HG03280 (cell line): ENCODE results near the gene FNDC3B.
"Not testable (repeated sequence)": the region's sequence is repeated elsewhere in the genome, so short reads cannot be mapped to it uniquely, and the experiment has no call there.

Experiments
- ATAC-seq: cut with Tn5 transposase; IDR thresholded peaks from one replicate; pipeline ENCODE4 v1.9.1; 2021; ENCODE audit warnings: mild to moderate bottlenecking, moderate library complexity; ENCODE audit not compliant: unreplicated experiment

The FNDC3B gene

DNA sequence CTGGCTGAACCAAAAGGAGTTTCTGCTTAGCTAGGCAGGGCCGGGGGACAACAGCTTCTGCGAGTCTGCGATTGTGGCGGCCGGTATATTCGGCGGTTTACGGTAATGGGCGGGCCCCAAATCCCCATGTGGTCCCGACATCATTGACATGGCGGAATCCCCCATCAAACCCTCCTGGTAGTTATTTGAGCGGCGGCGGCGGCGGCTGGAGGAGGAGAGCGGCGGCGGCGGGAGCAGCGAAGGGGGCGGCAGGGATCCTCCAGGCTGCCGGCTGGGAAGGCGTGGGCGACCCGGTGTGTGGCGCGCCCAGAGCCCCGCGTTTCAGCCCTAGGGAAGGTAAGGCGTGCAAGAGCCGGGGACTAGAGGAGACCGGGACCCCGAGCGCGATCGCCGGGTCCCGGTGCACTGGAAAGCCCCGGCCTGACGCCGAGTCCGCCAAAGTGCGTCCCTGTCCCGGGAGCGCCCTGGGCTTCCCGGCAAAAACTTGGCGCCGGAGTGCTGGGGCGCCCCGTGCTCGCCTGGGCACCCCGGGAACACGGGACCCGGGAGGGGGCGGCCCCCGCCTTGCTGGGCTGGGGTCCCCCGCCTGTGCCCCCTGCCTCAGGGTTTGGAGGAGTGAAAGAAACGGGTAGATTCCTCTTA lies at the start of gene FNDC3B:
TSS of gene FNDC3B (plus strand) at position 143 of the 642 bp plus-strand sequence. CDS start 72,902 bp downstream, outside the sequence.
- peak; percentile 58 for ATAC-seq

GRCh38 chr3:171990239-171990638 lies 49.1 kb upstream of the FNDC3B start:
- not testable (repeated sequence) for ATAC-seq

DNA sequence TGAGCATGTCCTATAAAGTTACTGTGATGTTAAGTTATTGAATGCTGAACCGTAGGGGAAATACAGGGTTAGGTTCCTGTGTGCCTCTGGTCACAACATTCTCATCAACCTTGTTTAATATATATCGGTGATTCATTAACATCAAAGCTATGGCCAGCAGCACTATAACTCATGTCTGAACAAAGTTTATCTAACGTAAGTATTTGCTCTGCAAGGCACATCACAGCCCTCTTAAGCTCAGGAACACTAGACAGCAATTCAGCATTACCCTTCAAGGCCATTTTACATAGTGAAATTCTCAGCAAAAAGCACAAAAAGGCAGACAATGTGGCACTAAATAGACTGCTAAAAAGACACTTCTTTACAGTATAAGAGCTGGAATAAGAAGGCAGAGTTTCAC lies 48.2 kb upstream of the FNDC3B start:
- no peak for ATAC-seq

DNA sequence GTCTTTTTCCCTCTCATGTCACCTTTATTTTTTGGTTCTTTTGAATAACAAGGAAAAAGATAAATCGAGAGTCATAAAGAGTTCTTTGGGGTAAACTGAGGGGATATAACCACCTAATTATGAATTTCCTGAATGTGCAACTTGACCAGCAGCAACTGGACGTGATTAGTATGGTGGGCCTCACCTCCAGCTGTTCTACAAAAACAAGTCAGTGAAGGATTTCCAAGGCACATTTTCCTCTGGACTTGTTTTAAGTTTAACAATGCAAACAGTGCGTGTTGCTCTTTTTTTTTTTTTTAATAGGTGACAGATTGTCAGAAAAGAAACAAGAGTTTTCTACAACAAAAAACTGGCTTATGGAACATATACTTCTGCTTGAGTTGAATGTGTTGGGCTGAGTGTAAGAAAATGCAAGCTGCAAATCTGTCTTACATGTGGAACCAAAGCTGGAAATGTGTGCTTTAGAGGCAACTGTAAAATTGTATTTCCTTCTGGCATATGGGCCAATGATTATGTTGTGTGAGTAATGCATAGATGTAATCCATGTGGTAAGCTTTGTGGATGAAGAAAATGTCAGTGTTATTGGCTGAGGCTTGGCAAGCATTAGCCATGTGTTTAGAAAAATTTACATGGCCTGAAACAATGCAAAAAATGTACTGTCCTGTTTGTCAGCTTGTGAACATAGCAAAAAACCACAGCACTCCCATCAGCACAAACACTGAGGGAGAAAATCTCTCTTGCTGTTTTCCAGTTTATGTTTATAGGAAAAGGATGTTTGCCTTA lies 44.5 kb upstream of the FNDC3B start:
- ATAC-seq: no peak

- no peak for ATAC-seq
Observed at GRCh38 chr3:171995486-171995885, 43.9 kb upstream of the FNDC3B start.

DNA sequence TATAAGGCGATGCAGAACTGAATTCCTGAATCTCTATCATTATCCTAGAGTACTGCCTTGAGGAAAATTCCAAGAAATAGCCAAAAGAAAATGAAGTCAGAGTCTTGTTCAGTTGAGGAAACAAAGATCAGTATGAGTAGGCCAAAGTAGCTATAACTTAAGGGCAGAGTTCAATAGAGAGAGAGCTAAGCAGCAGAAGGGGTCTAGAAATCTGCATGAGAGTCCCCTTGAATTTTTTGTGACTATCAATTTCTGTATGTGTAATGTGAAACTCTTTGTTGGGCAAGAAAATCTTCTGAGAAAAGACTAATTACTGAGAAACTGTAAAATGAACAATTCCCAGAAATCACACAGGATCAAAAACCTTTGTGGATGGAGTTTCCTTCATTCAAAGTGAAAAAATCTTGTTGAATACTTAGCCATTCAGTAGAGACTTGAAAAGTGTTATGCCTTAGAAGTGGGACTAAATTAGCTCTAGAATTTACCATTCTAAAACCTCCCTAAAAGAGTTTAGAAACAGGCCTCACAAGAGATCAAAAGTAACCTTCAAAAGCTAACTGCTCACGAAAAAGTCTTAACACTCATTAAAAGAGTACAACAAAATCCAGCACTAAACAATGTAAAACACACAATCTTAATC lies 43.1 kb upstream of the FNDC3B start:
- no peak for ATAC-seq

- ATAC-seq: not testable (repeated sequence)
Observed at GRCh38 chr3:171998731-171999130, 40.6 kb upstream of the FNDC3B start.

DNA sequence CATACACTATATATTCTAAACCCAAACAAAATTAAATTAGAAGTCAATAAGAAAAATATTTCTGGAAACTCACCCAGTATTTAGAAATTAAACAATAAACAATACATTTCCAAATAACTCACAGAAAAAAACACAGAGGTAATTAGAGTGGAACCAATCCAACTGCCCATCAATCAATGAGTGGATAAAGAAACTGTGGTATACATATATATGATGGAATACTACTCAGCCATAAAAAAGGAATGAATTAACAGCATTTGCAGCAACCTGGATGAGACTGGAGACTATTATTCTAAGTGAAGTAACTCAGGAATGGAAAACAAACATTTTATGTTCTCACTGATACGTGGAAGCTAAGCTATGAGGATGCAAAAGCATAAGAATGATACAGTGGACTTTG lies 37.8 kb upstream of the FNDC3B start:
- not testable (repeated sequence) for ATAC-seq

DNA sequence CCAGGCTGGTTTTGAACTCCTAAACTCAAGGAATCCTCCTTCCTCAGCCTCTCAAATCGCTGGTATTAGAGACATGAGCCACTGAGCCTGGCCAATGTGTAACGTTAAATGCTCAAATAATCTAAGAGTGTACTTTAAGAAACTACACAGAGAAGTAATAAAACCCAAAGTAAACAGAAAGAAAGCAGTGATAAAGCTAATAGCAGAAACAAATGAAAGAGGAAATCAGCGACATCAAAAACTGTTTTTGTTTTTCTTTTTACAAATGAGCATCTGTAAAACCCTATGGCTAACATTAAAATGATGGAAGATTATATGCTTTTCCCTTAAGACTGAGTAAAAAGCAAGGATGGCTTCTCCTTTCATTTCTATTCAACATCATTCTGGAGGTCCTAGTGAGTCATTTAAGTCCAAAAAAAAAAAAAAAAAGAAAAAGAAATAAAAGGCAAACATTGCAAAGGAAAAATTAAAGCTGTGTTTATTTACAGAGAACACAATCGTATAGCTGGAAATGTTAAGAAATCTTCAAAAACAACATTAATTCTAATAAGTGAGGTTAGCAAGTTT lies 36.8 kb upstream of the FNDC3B start:
- ATAC-seq: no peak

- no peak for ATAC-seq
Observed at GRCh38 chr3:172003146-172003545, 36.2 kb upstream of the FNDC3B start.

DNA sequence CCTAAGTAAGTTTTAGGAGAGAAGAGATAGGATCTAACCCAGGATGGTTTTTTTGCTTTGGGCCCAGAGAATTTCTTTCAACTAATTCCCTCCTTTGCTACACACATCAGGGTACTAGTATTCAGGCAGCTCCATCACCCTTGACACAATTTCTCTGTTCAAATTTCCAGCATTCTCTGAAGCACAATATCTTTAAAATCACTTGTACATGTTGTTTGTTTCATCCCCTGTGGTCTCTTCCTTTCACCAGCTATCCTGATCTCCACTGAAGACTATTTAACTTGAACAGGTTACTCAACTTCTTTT lies 32.4 kb upstream of the FNDC3B start:
- no peak for ATAC-seq

- ATAC-seq: no peak
Observed at GRCh38 chr3:172009803-172010202, 29.6 kb upstream of the FNDC3B start.

GRCh38 chr3:172012775-172013174 lies 26.6 kb upstream of the FNDC3B start:
- no peak for ATAC-seq

GRCh38 chr3:172014145-172014544 lies 25.2 kb upstream of the FNDC3B start:
- no peak for ATAC-seq

- no peak for ATAC-seq
Observed at GRCh38 chr3:172018364-172018763, 21.0 kb upstream of the FNDC3B start.

GRCh38 chr3:172020763-172021162 lies 18.6 kb upstream of the FNDC3B start:
- ATAC-seq: no peak

DNA sequence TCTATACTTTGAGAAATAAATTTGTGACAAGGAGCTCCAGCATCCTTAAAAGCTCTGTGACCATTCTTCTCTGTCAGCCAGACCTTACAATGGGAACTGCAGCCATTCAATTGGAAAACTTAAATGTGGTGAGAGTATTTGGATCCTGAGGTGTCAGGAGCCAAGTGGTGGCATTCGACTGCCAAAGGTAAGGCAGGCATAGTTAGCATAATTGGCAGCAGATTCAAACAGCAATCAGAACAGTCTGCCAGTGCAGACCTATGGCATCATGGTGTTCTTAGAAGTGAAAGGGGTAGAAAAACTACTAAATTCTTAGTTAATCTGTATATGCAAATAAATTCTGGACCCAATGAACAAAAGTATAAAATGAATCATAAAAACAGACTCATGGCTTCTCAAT lies 18.2 kb upstream of the FNDC3B start:
- ATAC-seq: no peak

DNA sequence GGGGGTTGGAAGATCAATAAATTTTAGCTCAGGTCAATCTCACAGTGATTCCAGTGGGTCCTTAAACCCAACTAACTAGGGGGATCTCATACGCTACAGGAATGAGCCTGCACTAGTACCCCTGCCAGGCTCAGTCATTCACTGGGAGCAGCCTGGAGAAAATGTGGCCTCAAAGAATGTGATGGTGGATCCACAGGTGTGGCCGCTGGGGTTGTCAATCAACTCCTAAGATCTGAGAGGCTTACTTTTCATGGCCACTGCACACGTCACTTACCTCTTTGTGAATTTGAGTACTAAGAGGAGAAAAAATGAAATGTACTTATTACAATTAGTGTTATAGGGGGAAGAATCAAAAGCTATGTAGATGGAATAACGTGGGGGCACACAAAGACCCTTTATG lies 17.5 kb upstream of the FNDC3B start:
- ATAC-seq: no peak

- ATAC-seq: no peak
Observed at GRCh38 chr3:172023915-172024314, 15.5 kb upstream of the FNDC3B start.

GRCh38 chr3:172024679-172025078 lies 14.7 kb upstream of the FNDC3B start:
- ATAC-seq: no peak

GRCh38 chr3:172029425-172030098 lies 9.8 kb upstream of the FNDC3B start:
- ATAC-seq: no peak
